DND-41 (cell line): ENCODE measurements around the gene LRRTM4.

Experiments used
- ATAC-seq: fragments of 200-7000 bp; cut with Tn5 transposase; 3 replicates; pipeline ENCODE4 v1.9.1; 2021; ENCODE audit warnings: low read depth; ENCODE audit not compliant: insufficient read depth
- DNase-seq: peaks from one replicate; pipeline ENCODE4 v3.0.0-alpha.2; 2020
- H2AFZ ChIP-seq: 2 replicates; pipeline ENCODE4 v1.6.0; 2012; ENCODE audit warnings: low read depth, low read length
- H3K27ac ChIP-seq: 2 replicates; pipeline ENCODE4 v1.5.1; 2012; ENCODE audit warnings: low read length, inconsistent platforms
- H3K27me3 ChIP-seq: fragments of 200-600 bp; sonication (generic); 2 replicates; pipeline ENCODE4 v1.6.0; 2012; ENCODE audit warnings: low read length, mild to moderate bottlenecking, inconsistent platforms; ENCODE audit not compliant: insufficient read depth, poor library complexity
- H3K36me3 ChIP-seq: 2 replicates; pipeline ENCODE4 v1.5.1; 2012; ENCODE audit warnings: low read length, inconsistent platforms; ENCODE audit not compliant: insufficient read depth
- H3K4me1 ChIP-seq: 2 replicates; pipeline ENCODE4 v1.5.1; 2012; ENCODE audit warnings: mild to moderate bottlenecking, low read length; ENCODE audit not compliant: insufficient read depth
- H3K4me2 ChIP-seq: 2 replicates; pipeline ENCODE4 v1.6.0; 2012; ENCODE audit warnings: mild to moderate bottlenecking, moderate library complexity, low read length, inconsistent platforms; ENCODE audit not compliant: insufficient read depth
- H3K4me3 ChIP-seq, 2 experiments: fragments of 200-600 bp in 1 of 2; shearing (Covaris generic) in 1 of 2; 2 replicates each; pipeline ENCODE4 v1.5.1; 2012 to 2016; ENCODE audit warnings: inconsistent platforms in 2 of 2, low read length in 2 of 2, mild to moderate bottlenecking in 2 of 2, low read depth in 1 of 2, moderate library complexity in 1 of 2
- H3K79me2 ChIP-seq: 2 replicates; pipeline ENCODE4 v1.6.0; 2012; ENCODE audit warnings: low read length, inconsistent platforms; ENCODE audit not compliant: insufficient read depth
- H3K9ac ChIP-seq: 2 replicates; pipeline ENCODE4 v1.6.0; 2012; ENCODE audit warnings: low read depth, mild to moderate bottlenecking, inconsistent platforms, low read length, moderate library complexity
- H3K9me3 ChIP-seq: 2 replicates; pipeline ENCODE4 v1.5.1; 2012; ENCODE audit warnings: low read length, moderate library complexity, mild to moderate bottlenecking, inconsistent platforms; ENCODE audit not compliant: insufficient read depth, severe bottlenecking
- H4K20me1 ChIP-seq: 2 replicates; pipeline ENCODE4 v1.6.0; 2012; ENCODE audit warnings: low read length; ENCODE audit not compliant: insufficient read depth
- EZH2 ChIP-seq: IDR thresholded peaks from 3 replicates; pipeline ENCODE4 v1.6.1; 2012; ENCODE audit warnings: borderline replicate concordance, low read depth, mild to moderate bottlenecking, moderate library complexity, low read length, inconsistent platforms; ENCODE audit not compliant: severe bottlenecking
- TF ChIP-seq, protein P1 (sequence below): IDR thresholded peaks from 2 replicates; pipeline ENCODE4 v1.5.1; 2012; ENCODE audit warnings: borderline replicate concordance, low read length, moderate library complexity, mild to moderate bottlenecking; ENCODE audit not compliant: poor library complexity, severe bottlenecking; ENCODE audit errors: extremely low read depth

LRRTM4 gene

GRCh38 chr2:76997296-76997695 lies 524.9 kb downstream of the LRRTM4 start:
- Histone ChIP-seq H3K79me2 (no peaks in the 10 kb centered on the region), H4K20me1 (no peaks in the 10 kb centered on the region), H3K4me2 (no peak overlapping the region), H2AFZ (no peak overlapping the region), H3K9me3 (no peaks in the 10 kb centered on the region), H3K36me3 (no peaks in the 10 kb centered on the region), H3K4me1 (no peaks in the 10 kb centered on the region), H3K27me3 (no peaks in the 10 kb centered on the region), H3K27ac (no peak overlapping the region), H3K9ac (no peak overlapping the region), H3K4me3 (no peak overlapping the region)
- ATAC-seq: no peak
- no peak for DNase-seq
- TF ChIP-seq, protein P1, sequence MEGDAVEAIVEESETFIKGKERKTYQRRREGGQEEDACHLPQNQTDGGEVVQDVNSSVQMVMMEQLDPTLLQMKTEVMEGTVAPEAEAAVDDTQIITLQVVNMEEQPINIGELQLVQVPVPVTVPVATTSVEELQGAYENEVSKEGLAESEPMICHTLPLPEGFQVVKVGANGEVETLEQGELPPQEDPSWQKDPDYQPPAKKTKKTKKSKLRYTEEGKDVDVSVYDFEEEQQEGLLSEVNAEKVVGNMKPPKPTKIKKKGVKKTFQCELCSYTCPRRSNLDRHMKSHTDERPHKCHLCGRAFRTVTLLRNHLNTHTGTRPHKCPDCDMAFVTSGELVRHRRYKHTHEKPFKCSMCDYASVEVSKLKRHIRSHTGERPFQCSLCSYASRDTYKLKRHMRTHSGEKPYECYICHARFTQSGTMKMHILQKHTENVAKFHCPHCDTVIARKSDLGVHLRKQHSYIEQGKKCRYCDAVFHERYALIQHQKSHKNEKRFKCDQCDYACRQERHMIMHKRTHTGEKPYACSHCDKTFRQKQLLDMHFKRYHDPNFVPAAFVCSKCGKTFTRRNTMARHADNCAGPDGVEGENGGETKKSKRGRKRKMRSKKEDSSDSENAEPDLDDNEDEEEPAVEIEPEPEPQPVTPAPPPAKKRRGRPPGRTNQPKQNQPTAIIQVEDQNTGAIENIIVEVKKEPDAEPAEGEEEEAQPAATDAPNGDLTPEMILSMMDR: no peak
- no peak for TF ChIP-seq EZH2

DNA sequence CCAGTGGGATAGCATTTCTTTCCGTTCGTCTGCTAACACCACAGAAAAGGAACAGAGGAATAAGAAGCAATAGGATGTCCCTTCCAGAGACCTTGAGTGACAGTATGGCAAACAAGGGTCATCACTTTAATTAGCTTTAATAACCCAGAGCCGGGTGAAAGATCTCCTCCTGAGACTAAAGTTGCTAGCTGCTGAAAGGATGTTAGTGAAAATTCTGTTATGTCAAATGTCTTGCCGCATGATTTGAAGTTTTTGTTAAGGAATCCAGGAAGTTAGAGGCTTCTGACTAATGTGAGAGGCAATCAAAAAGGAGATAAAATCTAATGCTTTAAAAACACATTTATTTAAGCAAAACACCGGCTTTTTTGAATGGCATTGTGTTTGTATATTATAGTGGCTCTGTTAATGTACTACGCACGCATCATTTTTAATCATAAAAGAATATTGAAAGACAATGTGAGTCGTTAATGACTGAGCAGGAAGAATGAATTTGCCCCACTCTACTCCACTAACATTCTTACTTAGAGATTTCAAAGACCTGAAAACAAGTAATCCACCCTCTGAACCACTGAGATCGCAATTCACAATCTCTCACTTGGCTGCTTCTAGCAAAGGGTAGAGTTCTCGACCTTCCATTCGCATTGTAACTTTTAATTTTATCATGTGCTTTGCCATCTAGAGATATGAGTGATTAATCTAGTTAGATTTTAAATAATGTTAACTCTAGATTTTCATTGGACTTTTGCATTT lies 536.6 kb downstream of the LRRTM4 start:
- Histone ChIP-seq H3K4me2 (no peak overlapping the region), H3K4me1 (no peaks in the 10 kb centered on the region), H3K27me3 (no peaks in the 10 kb centered on the region), H3K79me2 (no peaks in the 10 kb centered on the region), H3K4me3 (no peak overlapping the region), H3K36me3 (no peaks in the 10 kb centered on the region), H3K9ac (no peak overlapping the region), H3K27ac (no peak overlapping the region), H2AFZ (no peak overlapping the region), H4K20me1 (no peaks in the 10 kb centered on the region), H3K9me3 (no peaks in the 10 kb centered on the region)
- DNase-seq (no peak), ATAC-seq (no peak)
- TF ChIP-seq EZH2: no peak
- TF ChIP-seq, protein P1: no peak

GRCh38 chr2:76984359-76984758 lies 537.8 kb downstream of the LRRTM4 start:
- no peak for TF ChIP-seq EZH2
- TF ChIP-seq, protein P1: no peak
- Histone ChIP-seq H4K20me1 (no peaks in the 10 kb centered on the region), H3K27ac (no peak overlapping the region), H3K9ac (no peak overlapping the region), H2AFZ (no peak overlapping the region), H3K79me2 (no peaks in the 10 kb centered on the region), H3K4me1 (no peaks in the 10 kb centered on the region), H3K4me3 (no peak overlapping the region), H3K9me3 (no peaks in the 10 kb centered on the region), H3K36me3 (no peaks in the 10 kb centered on the region), H3K27me3 (no peaks in the 10 kb centered on the region), H3K4me2 (no peak overlapping the region)
- DNase-seq (no peak), ATAC-seq (no peak)
